SK-N-SH (cell line): Measurements from ENCODE around the gene MRFAP1.

Experiments
- CHD2 ChIP-seq: fragments of 150-350 bp; IDR thresholded peaks from 2 replicates; pipeline ENCODE4 v1.6.1; 2018; ENCODE audit warnings: low read length; ENCODE audit not compliant: partially characterized antibody
- CTCF ChIP-seq: fragments of 200-600 bp; sonication (generic); IDR thresholded peaks from 2 replicates; pipeline ENCODE4 v1.6.1; 2017; ENCODE audit warnings: antibody characterized with exemption, mild to moderate bottlenecking, moderate library complexity
- EZH2phosphoT487 ChIP-seq: fragments of 200-600 bp; sonication (generic); IDR thresholded peaks from 2 replicates; pipeline ENCODE4 v1.6.1; 2017; ENCODE audit warnings: low read depth, mixed run types, mild to moderate bottlenecking, antibody characterized with exemption, moderate library complexity, borderline replicate concordance
- GATA2 ChIP-seq: sonication (generic); formaldehyde crosslinking; IDR thresholded peaks from 2 replicates; pipeline ENCODE4 v1.5.0; 2020; ENCODE audit warnings: mild to moderate bottlenecking, missing genetic modification reagents
- JUND ChIP-seq: IDR thresholded peaks from 2 replicates; pipeline ENCODE4 v1.4.0; 2012
- NFIC ChIP-seq: IDR thresholded peaks from 2 replicates; pipeline ENCODE4 v1.4.0; 2012; ENCODE audit warnings: borderline replicate concordance
- RAD21 ChIP-seq: IDR thresholded peaks from 2 replicates; pipeline ENCODE4 v1.6.1; 2012; ENCODE audit warnings: mild to moderate bottlenecking, low read length
- RXRA ChIP-seq: IDR thresholded peaks from 2 replicates; pipeline ENCODE4 v1.4.0; 2012; ENCODE audit warnings: low read depth, mild to moderate bottlenecking, borderline replicate concordance
- USF2 ChIP-seq: fragments of 150-350 bp; IDR thresholded peaks from 2 replicates; pipeline ENCODE4 v1.6.1; 2017; ENCODE audit warnings: antibody characterized with exemption, low read length, low read depth, borderline replicate concordance

DNA sequence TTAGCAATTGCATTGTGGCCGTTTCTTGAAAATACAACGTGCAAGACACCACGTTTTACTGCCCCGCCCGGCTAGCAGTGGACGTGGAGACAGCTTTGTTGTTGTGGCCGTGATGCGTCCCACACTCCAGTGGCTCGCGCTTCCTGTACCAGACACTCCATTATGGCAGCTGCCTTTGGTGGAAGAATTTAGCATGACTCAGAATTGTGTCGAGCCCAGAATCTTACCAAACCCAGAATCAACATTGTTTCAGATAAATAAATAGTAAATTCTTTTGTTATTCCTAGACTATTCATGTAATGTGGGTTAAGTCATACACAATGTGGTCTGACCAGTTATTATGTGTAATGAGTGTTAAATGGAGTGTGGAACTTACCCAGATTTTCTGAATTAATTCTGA, 27.9 kb downstream of the MRFAP1 start:
- TF ChIP-seq EZH2phosphoT487 (no peak), GATA2 (CRISPR knock-in tag) (no peak), NFIC (no peak), CTCF (no peak), RAD21 (no peak), RXRA (no peak), CHD2 (no peak), JUND (no peak), USF2 (no peak)
